HG03064 (cell line): ENCODE data around the gene SPRY2.
A peak's percentile ranks its signal among the peaks of the same experiment; 100 is the strongest.

Source experiments
- ATAC-seq: cut with Tn5 transposase; IDR thresholded peaks from one replicate; pipeline ENCODE4 v1.9.1; 2021; ENCODE audit warnings: low read depth; ENCODE audit not compliant: unreplicated experiment

The SPRY2 gene

GRCh38 chr13:80341101-80341755, at the start of gene SPRY2:
SPRY2 (minus strand) TSS chr13:80341126; CDS start chr13:80337705, 3,421 bp downstream.
- peak; percentile 50 for ATAC-seq

GRCh38 chr13:80390338-80390737, 49.4 kb upstream of the SPRY2 start:
- ATAC-seq: no peak

- no peak for ATAC-seq
Measured at GRCh38 chr13:80389073-80390038, 48.4 kb upstream of the SPRY2 start.

- ATAC-seq: no peak
Measured at GRCh38 chr13:80388506-80388905, 47.6 kb upstream of the SPRY2 start.

GRCh38 chr13:80386592-80386991, 45.7 kb upstream of the SPRY2 start:
- no peak for ATAC-seq

- no peak for ATAC-seq
Measured at GRCh38 chr13:80386002-80386401, 45.1 kb upstream of the SPRY2 start.

GRCh38 chr13:80382576-80382975, 41.6 kb upstream of the SPRY2 start:
- ATAC-seq: no peak

GRCh38 chr13:80379245-80379644, 38.3 kb upstream of the SPRY2 start:
- no peak for ATAC-seq

GRCh38 chr13:80376554-80376953, 35.6 kb upstream of the SPRY2 start:
- no peak for ATAC-seq

GRCh38 chr13:80374901-80375300, 34.0 kb upstream of the SPRY2 start:
- ATAC-seq: no peak

GRCh38 chr13:80374444-80374843, 33.5 kb upstream of the SPRY2 start:
- ATAC-seq: no peak

GRCh38 chr13:80371840-80372509, 31.0 kb upstream of the SPRY2 start:
- ATAC-seq: no peak

GRCh38 chr13:80367473-80367872, 26.5 kb upstream of the SPRY2 start:
- ATAC-seq: no peak

GRCh38 chr13:80363890-80364503, 23.1 kb upstream of the SPRY2 start:
- no peak for ATAC-seq

GRCh38 chr13:80362481-80362880, 21.6 kb upstream of the SPRY2 start:
- ATAC-seq: no peak

- peak; percentile 83 for ATAC-seq
Measured at GRCh38 chr13:80361883-80362327, 21.0 kb upstream of the SPRY2 start.

- no peak for ATAC-seq
Measured at GRCh38 chr13:80361298-80361697, 20.4 kb upstream of the SPRY2 start.

- no peak for ATAC-seq
Measured at GRCh38 chr13:80360453-80360800, 19.5 kb upstream of the SPRY2 start.

GRCh38 chr13:80359778-80360452, 19.0 kb upstream of the SPRY2 start:
- no peak for ATAC-seq

- ATAC-seq: no peak
Measured at GRCh38 chr13:80359414-80359777, 18.5 kb upstream of the SPRY2 start.
